ENCODE measurements around the gene C6orf163. TPM values are rescaled to one million over a fixed set of nuclear protein-coding genes. Genes with fewer than 3 reads are reported as not detected.

The C6orf163 gene
- total RNA-seq, 1 experiment from 2014 or later = 2.1 TPM

- ChIA-PET CTCF (no interaction called here), POLR2A (ENCODE audit: low non-redundant PET) (no interaction called here)
- H3K4me1 ChIP-seq (ENCODE audit: insufficient read depth, low read length, poor library complexity, severe bottlenecking) = no peaks in the 10 kb centered on the region
- H3K27ac ChIP-seq (ENCODE audit: low read depth, low read length, poor library complexity, severe bottlenecking) = no peak overlapping the region
- intact Hi-C loops (cut with micrococcal nuclease; ENCODE audit: unreplicated experiment) = no loop called here
- TF ChIP-seq EZH2 (IDR thresholded peaks at IDR 0.05; ENCODE audit: borderline replicate concordance, low read depth, low read length, poor library complexity, severe bottlenecking) (no peak), CTCF (conservative IDR thresholded peaks at IDR 0.05; ENCODE audit: low read depth, low read length) (no peak)
- H3K27me3 ChIP-seq (replicated peaks; ENCODE audit: insufficient read depth, low read depth, low read length, poor library complexity) = peaks cover 33% of the 10 kb centered on the region
- no peaks in the 10 kb centered on the region for H3K36me3 ChIP-seq (ENCODE audit: insufficient read depth, low read length, poor library complexity, severe bottlenecking)
- H3K9me3 ChIP-seq (ENCODE audit: low read depth, low read length, poor library complexity, severe bottlenecking) = no peaks in the 10 kb centered on the region
- DNase-seq (ENCODE audit: low spot score) = no peak
- no peak overlapping the region for H3K4me3 ChIP-seq (ENCODE audit: low read depth, low read length, poor library complexity, severe bottlenecking)
- no TSS peak for BruUV-seq (replicated peaks)
Measured at GRCh38 chr6:87312860-87313259, 31.8 kb upstream of the C6orf163 start.

- BruUV-seq (replicated peaks) = no TSS peak
- Histone ChIP-seq H3K27ac (ENCODE audit: low read depth, low read length, poor library complexity, severe bottlenecking) (no peak overlapping the region), H3K27me3 (replicated peaks; ENCODE audit: insufficient read depth, low read depth, low read length, poor library complexity) (peaks cover 29% of the 10 kb centered on the region), H3K9me3 (ENCODE audit: low read depth, low read length, poor library complexity, severe bottlenecking) (no peaks in the 10 kb centered on the region), H3K4me3 (ENCODE audit: low read depth, low read length, poor library complexity, severe bottlenecking) (no peak overlapping the region), H3K4me1 (ENCODE audit: insufficient read depth, low read length, poor library complexity, severe bottlenecking) (no peaks in the 10 kb centered on the region), H3K36me3 (ENCODE audit: insufficient read depth, low read length, poor library complexity, severe bottlenecking) (no peaks in the 10 kb centered on the region)
- POLR2A ChIA-PET (ENCODE audit: low non-redundant PET) = no interaction called here
- TF ChIP-seq EZH2 (IDR thresholded peaks at IDR 0.05; ENCODE audit: borderline replicate concordance, low read depth, low read length, poor library complexity, severe bottlenecking) (no peak), CTCF (conservative IDR thresholded peaks at IDR 0.05; ENCODE audit: low read depth, low read length) (no peak)
- CTCF ChIA-PET = no interaction called here
- intact Hi-C loops (cut with micrococcal nuclease; ENCODE audit: unreplicated experiment) = no loop called here
- no peak for DNase-seq (ENCODE audit: low spot score)
Measured at GRCh38 chr6:87315071-87315470, 29.5 kb upstream of the C6orf163 start.

GRCh38 chr6:87319271-87319987 lies 25.2 kb upstream of the C6orf163 start:
- ChIA-PET POLR2A (ENCODE audit: low non-redundant PET) (no interaction called here), CTCF (no interaction called here)
- Histone ChIP-seq H3K27ac (ENCODE audit: low read depth, low read length, poor library complexity, severe bottlenecking) (no peak overlapping the region), H3K4me3 (ENCODE audit: low read depth, low read length, poor library complexity, severe bottlenecking) (no peak overlapping the region), H3K27me3 (replicated peaks; ENCODE audit: insufficient read depth, low read depth, low read length, poor library complexity) (peaks cover 2% of the 10 kb centered on the region), H3K36me3 (ENCODE audit: insufficient read depth, low read length, poor library complexity, severe bottlenecking) (no peaks in the 10 kb centered on the region), H3K9me3 (ENCODE audit: low read depth, low read length, poor library complexity, severe bottlenecking) (no peaks in the 10 kb centered on the region), H3K4me1 (ENCODE audit: insufficient read depth, low read length, poor library complexity, severe bottlenecking) (no peaks in the 10 kb centered on the region)
- TF ChIP-seq CTCF (conservative IDR thresholded peaks at IDR 0.05; ENCODE audit: low read depth, low read length) = no peak
- TF ChIP-seq EZH2 (IDR thresholded peaks at IDR 0.05; ENCODE audit: borderline replicate concordance, low read depth, low read length, poor library complexity, severe bottlenecking) = no peak
- intact Hi-C loops (cut with micrococcal nuclease; ENCODE audit: unreplicated experiment) = no loop called here
- no peak for DNase-seq (ENCODE audit: low spot score)
- BruUV-seq (replicated peaks) = no TSS peak
